Body of pancreas (tissue), 4 donors: Measurements from ENCODE around the gene HDAC8. TPM values are rescaled to one million over a fixed set of nuclear protein-coding genes. Genes with fewer than 3 reads are reported as not detected.
"Not testable (repeated sequence)": the region's sequence is repeated elsewhere in the genome, so short reads cannot be mapped to it uniquely, and the experiment has no call there.

ENCODE experiments used
- ATAC-seq: fragments of 150-250 bp; one replicate; pipeline ENCODE4 v1.9.1; 2016
- DNase-seq, 4 donors: peaks; one replicate each; pipeline ENCODE4 v3.0.0-alpha.2; 2019
- H3K27ac ChIP-seq, 4 donors: fragments of 200-600 bp; sonication (generic); 1 replicate in 3 of 4; 2 replicates in 1 of 4; pipeline versions ENCODE4 v1.5.1 to v1.6.1; 2016 to 2019; ENCODE audit warnings: mild to moderate bottlenecking in 1 of 4, mixed read lengths in 1 of 4, moderate library complexity in 1 of 4
- H3K27me3 ChIP-seq, 2 donors: fragments of 200-600 bp; sonication (generic); one replicate each; pipeline ENCODE4 v1.6.0; 2016; ENCODE audit warnings: mild to moderate bottlenecking in 1 of 2
- H3K36me3 ChIP-seq, 2 donors: fragments of 200-600 bp; sonication (generic); replicated peaks in 1 of 2; 2 replicates each; pipeline ENCODE4 v1.5.1; 2016; ENCODE audit warnings: low read depth in 2 of 2; ENCODE audit not compliant: insufficient read depth in 1 of 2
- H3K4me1 ChIP-seq: fragments of 200-600 bp; sonication (generic); one replicate; pipeline ENCODE4 v1.6.0; 2016
- H3K4me3 ChIP-seq, 2 donors: fragments of 200-600 bp; sonication (generic); 1 replicate in 1 of 2; 2 replicates in 1 of 2; pipeline ENCODE4 v1.5.1; 2016 to 2019
- H3K9me3 ChIP-seq, 3 donors: fragments of 200-600 bp; sonication (generic); 1 replicate in 2 of 3; 2 replicates in 1 of 3; pipeline ENCODE4 v1.5.1; 2016
- POLR2A ChIP-seq, 3 donors: fragments of 450-650 bp; IDR thresholded peaks; one replicate each; pipeline ENCODE4 v1.6.1; 2016; ENCODE audit warnings: antibody characterized with exemption in 3 of 3, mild to moderate bottlenecking in 2 of 3
- WGBS, 2 donors: methylation state at CpG; one replicate each; pipeline ENCODE4 v1.1.5; 2017; 5-methylcytosine and 5-hydroxymethylcytosine counted together
- intact Hi-C: fragments of 100-400 bp; cut with DNase I; formaldehyde crosslinking; loops from one replicate; pipeline ENCODE4 v1.15.1; 2023
- total RNA-seq, 2 donors: library from RNA; depleted of rRNA; stranded (reverse); fragments of >200 nt; gene quantifications; one replicate each; pipeline ENCODE4 v1.1.0, GENCODE V29; 2016
- TF ChIP-seq, protein P1 (sequence below), 7 experiments: fragments of 450-650 bp in 4 of 7; fragments of 200-600 bp in 3 of 7; sonication (generic) in 3 of 7; IDR thresholded peaks; one replicate each; pipeline ENCODE4 v1.5.1; 2016 to 2019; ENCODE audit warnings: antibody characterized with exemption in 7 of 7

Gene HDAC8
- total RNA-seq, 2 donors from 2014 or later = 16.2 to 25.9 TPM

DNA sequence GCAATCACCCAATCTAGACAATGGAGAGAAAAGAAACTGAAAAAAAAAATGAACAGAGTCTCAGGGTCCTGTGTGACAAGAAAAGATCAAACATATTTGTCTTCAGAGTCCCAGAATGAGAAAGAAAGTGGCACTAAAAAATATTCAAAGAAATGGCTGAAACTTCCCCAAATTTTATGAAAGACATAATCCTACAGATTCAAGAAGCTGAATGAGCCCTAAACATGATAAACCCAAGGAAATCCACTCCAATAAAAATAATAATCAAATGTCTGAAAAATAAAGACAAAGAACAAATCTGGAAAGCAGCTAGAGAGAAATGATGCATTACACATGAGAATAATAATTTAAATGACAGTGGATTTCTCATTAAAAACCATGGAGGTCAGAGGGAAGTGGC lies 136.6 kb downstream of the HDAC8 start:
- DNase-seq (no peak), ATAC-seq (no peak)
- H3K36me3 ChIP-seq = no peaks in the 10 kb centered on the region
- no peak overlapping the region for H3K27ac ChIP-seq
- TF ChIP-seq POLR2A (IDR thresholded peaks at IDR 0.05) = no peak
- TF ChIP-seq, protein P1, sequence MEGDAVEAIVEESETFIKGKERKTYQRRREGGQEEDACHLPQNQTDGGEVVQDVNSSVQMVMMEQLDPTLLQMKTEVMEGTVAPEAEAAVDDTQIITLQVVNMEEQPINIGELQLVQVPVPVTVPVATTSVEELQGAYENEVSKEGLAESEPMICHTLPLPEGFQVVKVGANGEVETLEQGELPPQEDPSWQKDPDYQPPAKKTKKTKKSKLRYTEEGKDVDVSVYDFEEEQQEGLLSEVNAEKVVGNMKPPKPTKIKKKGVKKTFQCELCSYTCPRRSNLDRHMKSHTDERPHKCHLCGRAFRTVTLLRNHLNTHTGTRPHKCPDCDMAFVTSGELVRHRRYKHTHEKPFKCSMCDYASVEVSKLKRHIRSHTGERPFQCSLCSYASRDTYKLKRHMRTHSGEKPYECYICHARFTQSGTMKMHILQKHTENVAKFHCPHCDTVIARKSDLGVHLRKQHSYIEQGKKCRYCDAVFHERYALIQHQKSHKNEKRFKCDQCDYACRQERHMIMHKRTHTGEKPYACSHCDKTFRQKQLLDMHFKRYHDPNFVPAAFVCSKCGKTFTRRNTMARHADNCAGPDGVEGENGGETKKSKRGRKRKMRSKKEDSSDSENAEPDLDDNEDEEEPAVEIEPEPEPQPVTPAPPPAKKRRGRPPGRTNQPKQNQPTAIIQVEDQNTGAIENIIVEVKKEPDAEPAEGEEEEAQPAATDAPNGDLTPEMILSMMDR (IDR thresholded peaks at IDR 0.05) = no peak
- H3K4me3 ChIP-seq = no peak overlapping the region
- no peaks in the 10 kb centered on the region for H3K9me3 ChIP-seq
- intact Hi-C loops = no loop called here
- no peaks in the 10 kb centered on the region for H3K27me3 ChIP-seq
- H3K4me1 ChIP-seq = no peaks in the 10 kb centered on the region

DNA sequence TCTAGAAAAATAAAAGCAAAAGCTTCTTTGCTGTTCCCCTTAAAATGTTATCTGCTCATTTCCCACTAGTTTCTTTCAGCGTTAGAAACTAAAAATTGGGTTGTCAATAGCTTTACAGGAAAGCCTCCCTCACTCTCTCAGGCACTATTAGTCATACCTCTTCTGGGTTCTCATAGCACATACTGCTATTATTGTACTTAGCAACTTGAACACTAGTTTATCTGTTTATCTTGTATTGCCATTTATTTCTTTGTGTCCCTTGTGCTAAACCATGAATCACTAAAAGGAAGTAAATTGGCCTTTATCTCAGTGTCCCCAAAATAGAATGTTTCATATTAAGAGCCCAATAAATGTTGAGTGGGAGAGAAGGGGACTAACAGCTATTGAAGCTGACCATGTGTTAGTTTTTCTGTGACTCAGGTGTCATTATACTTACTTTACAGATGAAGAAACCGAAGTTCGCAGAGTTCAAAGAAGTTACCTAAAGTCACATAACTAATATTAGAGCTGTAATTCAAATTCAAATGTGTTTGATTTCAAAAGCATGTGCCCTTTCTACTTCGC lies 142.2 kb downstream of the HDAC8 start:
- Histone ChIP-seq H3K4me1 (no peaks in the 10 kb centered on the region), H3K9me3 (no peaks in the 10 kb centered on the region), H3K36me3 (no peaks in the 10 kb centered on the region), H3K27me3 (no peaks in the 10 kb centered on the region), H3K27ac (no peak overlapping the region), H3K4me3 (no peak overlapping the region)
- no peak for DNase-seq
- ATAC-seq = no peak
- WGBS, 2 donors = 87 to 93% methylated on average over 4 of the region's 4 CpGs
- intact Hi-C loops = no loop called here
- no peak for TF ChIP-seq POLR2A (IDR thresholded peaks at IDR 0.05)
- TF ChIP-seq, protein P1 (IDR thresholded peaks at IDR 0.05) = no peak

DNA sequence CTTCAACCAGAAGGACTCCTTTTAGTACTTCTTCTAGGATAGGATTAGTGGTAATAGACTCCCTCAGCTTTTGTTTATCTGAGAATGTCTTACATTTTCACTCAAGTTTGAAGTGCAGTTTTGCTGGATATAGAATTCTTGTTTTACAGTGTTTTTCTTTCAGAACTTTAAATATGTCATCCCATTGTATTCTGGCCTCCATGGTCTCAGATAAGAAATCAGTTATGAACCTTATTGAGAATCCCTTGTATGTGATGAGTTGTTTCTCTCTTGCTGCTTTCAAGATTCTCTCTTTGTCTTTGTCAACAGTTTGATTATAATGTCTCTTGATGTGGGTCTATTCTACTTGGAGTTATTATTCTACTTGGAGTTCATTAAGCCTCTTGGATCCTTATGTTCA lies 150.8 kb downstream of the HDAC8 start:
- DNase-seq (no peak), ATAC-seq (no peak)
- H3K27ac ChIP-seq = no peak overlapping the region
- intact Hi-C loops = no loop called here
- H3K27me3 ChIP-seq = no peaks in the 10 kb centered on the region
- H3K4me1 ChIP-seq = no peaks in the 10 kb centered on the region
- no peaks in the 10 kb centered on the region for H3K9me3 ChIP-seq
- no peak overlapping the region for H3K4me3 ChIP-seq
- TF ChIP-seq, protein P1 (IDR thresholded peaks at IDR 0.05) = no peak
- no peak for TF ChIP-seq POLR2A (IDR thresholded peaks at IDR 0.05)
- no peaks in the 10 kb centered on the region for H3K36me3 ChIP-seq

DNA sequence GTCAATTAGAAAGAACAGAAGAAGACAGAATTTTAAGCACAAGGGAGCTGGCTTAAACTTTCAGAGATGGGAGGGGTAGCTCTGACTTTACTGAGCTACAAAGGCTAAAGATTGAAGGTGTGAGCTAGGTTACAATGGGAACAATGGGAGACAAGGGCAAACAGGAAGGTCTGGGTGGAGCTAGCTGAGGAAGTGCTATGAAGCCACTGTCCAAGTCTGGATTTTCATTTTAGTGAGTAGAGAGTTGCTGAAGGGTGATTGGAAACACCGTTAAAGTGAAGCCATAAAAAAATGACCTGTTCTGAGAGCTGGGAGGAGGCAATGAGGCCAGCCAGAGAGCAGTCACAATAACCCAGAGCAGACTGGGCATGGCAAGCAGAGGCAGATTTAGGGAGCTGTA lies 162.7 kb downstream of the HDAC8 start:
- ATAC-seq = no peak
- WGBS, 2 donors = 90 to 100% methylated on average over 1 of the region's 1 CpG

DNA sequence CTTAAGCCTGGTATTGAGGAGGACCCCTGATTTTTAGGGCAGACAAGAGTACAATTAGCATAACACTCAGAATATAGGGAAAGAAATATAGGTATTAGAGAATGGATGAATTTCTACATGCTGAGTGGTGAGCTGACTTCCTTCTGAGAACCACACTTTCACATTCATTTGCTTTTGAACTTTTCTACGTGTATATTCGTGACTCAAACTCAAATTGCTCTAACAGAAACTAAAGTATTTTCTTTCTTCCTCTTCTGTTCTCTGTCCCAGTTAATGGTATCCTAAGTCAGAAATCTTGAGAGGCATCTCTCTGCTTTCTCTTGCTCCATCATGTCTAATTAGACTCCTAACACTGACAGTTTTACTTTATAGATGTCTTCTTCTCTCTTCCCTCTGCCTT lies 163.8 kb downstream of the HDAC8 start:
- intact Hi-C loops = no loop called here
- H3K27ac ChIP-seq = no peak overlapping the region
- 91 to 92% methylated on average over 2 of the region's 2 CpGs for WGBS, 2 donors

More for the DNA sequence above, 162.7 kb downstream of the HDAC8 start:
- H3K36me3 ChIP-seq = no peaks in the 10 kb centered on the region
- H3K4me3 ChIP-seq = no peak overlapping the region
- H3K27me3 ChIP-seq = no peaks in the 10 kb centered on the region
- no peaks in the 10 kb centered on the region for H3K9me3 ChIP-seq
- no peak for DNase-seq
- intact Hi-C loops = no loop called here
- H3K27ac ChIP-seq = no peak overlapping the region
- H3K4me1 ChIP-seq = no peaks in the 10 kb centered on the region
- TF ChIP-seq, protein P1 (IDR thresholded peaks at IDR 0.05) = no peak

DNA sequence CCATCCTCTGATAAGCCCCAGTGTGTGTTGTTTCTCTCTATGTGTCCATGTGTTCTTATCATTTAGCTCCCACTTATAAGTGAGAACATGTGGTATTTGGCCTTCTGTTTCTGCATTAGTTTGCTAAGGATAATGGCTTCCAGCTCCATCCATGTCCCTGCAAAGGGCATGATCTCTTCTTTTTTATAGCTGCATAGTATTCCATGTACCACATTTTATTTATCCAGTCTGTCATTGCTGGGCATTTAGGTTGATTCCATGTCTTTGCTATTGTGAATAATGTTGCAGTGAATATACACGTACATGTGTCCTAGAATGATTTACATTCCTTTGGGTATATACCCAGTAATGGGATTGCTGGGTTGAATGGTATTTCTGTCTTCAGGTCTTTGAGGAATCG lies 167.5 kb downstream of the HDAC8 start:
- DNase-seq, H3K36me3 ChIP-seq, H3K27me3 ChIP-seq, intact Hi-C loops, ATAC-seq, H3K27ac ChIP-seq, H3K9me3 ChIP-seq, H3K4me1 ChIP-seq, H3K4me3 ChIP-seq: not testable (repeated sequence)
- 91 to 97% methylated on average over 2 of the region's 2 CpGs for WGBS, 2 donors

More for the DNA sequence above, 163.8 kb downstream of the HDAC8 start:
- Histone ChIP-seq H3K27me3 (no peaks in the 10 kb centered on the region), H3K4me1 (no peaks in the 10 kb centered on the region), H3K9me3 (no peaks in the 10 kb centered on the region), H3K4me3 (no peak overlapping the region), H3K36me3 (no peaks in the 10 kb centered on the region)
- ATAC-seq (no peak), DNase-seq (no peak)
- TF ChIP-seq, protein P1 (IDR thresholded peaks at IDR 0.05) = no peak
- TF ChIP-seq POLR2A (IDR thresholded peaks at IDR 0.05) = no peak
